ENCODE measurements around the gene PGBD1. TPM values are rescaled to one million over a fixed set of nuclear protein-coding genes. Genes with fewer than 3 reads are reported as not detected.
"Not testable (repeated sequence)": the region's sequence is repeated elsewhere in the genome, so short reads cannot be mapped to it uniquely, and the experiment has no call there.

The PGBD1 gene
- total and polyA plus RNA-seq, 4 experiments from 2014 or later: 0.08 to 1.4 (median 0.68) TPM

DNA sequence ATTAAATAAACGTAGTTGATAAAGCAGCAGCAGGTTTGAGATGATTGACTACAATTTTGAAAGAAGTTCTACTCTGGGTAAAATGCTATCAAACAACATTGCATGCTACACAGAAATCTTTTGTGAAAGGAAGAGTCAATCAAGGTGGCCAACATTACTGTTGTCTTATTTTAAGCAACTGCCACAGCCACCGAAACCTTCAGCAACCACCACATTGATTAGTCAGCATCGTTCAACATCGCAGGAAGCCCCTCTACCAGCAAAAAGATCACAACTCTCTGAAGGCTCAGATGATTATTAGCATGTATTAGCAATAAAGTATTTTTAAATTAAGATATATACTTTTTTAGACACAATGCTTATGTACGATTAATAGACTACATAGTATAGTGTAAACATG, 14.0 kb downstream of the PGBD1 start:
- H3K4me3 Mint-ChIP-seq: no peak overlapping the region
- POLR2A ChIA-PET (ENCODE audit: partially characterized antibody): no interaction called here
- intact Hi-C loops (cut with micrococcal nuclease): no loop called here

DNA sequence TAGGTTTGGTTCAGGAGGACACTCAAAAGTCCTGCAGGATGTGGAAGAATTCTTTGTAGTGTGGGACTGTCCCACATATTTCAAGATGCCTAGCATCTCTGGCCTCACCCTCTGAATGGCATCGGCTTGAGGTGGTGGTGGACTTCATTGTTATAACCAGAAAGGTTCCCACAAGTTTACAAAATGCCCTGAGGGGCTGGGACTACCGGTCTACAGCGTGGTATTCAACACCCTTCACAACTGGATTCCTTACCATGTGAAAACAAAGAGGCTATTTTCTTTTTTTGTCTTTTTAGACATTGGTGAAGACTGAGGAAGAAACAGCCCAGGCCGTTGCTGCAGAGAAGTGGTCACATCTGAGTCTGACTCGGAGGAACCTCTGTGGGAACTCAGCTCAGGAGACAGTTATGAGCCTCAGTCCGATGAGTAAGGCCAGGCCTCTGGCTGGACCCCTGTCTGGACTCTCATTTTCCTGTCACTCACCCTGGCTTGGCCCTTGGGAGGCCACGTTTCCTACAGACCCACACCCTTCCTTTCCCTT, 15.2 kb downstream of the PGBD1 start:
- H3K9me3 Mint-ChIP-seq: no peaks in the 10 kb centered on the region
- H3K4me3 Mint-ChIP-seq: no peak overlapping the region
- no peak overlapping the region for H3K27ac Mint-ChIP-seq
- H3K27me3 Mint-ChIP-seq: peaks cover 0 to 3% of the 10 kb centered on the region in 2 donors
- DNase-seq: no peak
- Histone ChIP-seq H3K9me3 (ENCODE audit: control insufficient read depth in 1 of 2, low read length in 2 of 2) (no peaks in the 10 kb centered on the region), H3K27me3 (ENCODE audit: insufficient read depth, low read length) (no peaks in the 10 kb centered on the region), H3K27ac (ENCODE audit: low read depth, low read length) (no peak overlapping the region), H3K4me1 (ENCODE audit: insufficient read depth, low read length) (no peaks in the 10 kb centered on the region), H3K36me3 (ENCODE audit: insufficient read depth, low read length) (no peaks in the 10 kb centered on the region), H3K4me3 (ENCODE audit: low read length in 2 of 2) (no peak overlapping the region)
- ChIA-PET CTCF (ENCODE audit: partially characterized antibody) (no interaction called here), POLR2A (ENCODE audit: partially characterized antibody) (no interaction called here)
- peaks cover 0 to 4% of the 10 kb centered on the region in 2 donors for H3K36me3 Mint-ChIP-seq
- intact Hi-C loops (cut with micrococcal nuclease): no loop called here
- no peaks in the 10 kb centered on the region for H3K4me1 Mint-ChIP-seq

More for the DNA sequence above, 14.0 kb downstream of the PGBD1 start:
- peaks cover 0 to 7% of the 10 kb centered on the region in 2 donors for H3K36me3 Mint-ChIP-seq
- no peak overlapping the region for H3K27ac Mint-ChIP-seq
- no peaks in the 10 kb centered on the region for H3K9me3 ChIP-seq (ENCODE audit: control insufficient read depth in 1 of 2, low read length in 2 of 2)
- no peak overlapping the region for H3K4me3 ChIP-seq (ENCODE audit: low read length in 2 of 2)
- peaks cover 0 to 3% of the 10 kb centered on the region in 2 donors for H3K27me3 Mint-ChIP-seq
- no peaks in the 10 kb centered on the region for H3K27me3 ChIP-seq (ENCODE audit: insufficient read depth, low read length)
- no peaks in the 10 kb centered on the region for H3K4me1 ChIP-seq (ENCODE audit: insufficient read depth, low read length)
- no peak overlapping the region for H3K27ac ChIP-seq (ENCODE audit: low read depth, low read length)
- H3K9me3 Mint-ChIP-seq: no peaks in the 10 kb centered on the region
- no peaks in the 10 kb centered on the region for H3K4me1 Mint-ChIP-seq
- CTCF ChIA-PET (ENCODE audit: partially characterized antibody): no interaction called here
- DNase-seq: no peak
- no peaks in the 10 kb centered on the region for H3K36me3 ChIP-seq (ENCODE audit: insufficient read depth, low read length)

DNA sequence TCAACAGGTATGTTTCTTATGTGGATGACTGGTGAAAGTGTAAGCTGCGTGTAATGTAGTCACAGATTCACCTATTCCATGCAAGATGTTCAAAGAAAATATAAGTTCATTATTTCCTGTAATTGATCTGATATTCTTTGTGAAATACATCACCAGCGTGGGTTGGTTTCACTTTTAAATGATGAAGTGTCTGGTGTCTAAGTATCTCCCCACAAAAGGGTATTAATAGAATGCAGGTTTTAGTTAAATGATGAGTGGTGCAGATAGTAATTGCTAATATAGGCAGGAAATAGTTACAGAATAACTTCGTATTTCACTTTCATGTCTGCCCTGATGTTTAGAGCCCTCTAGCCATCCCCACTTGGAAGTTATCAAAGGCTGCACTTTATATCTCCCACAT, 22.2 kb downstream of the PGBD1 start:
- H3K36me3 Mint-ChIP-seq: peaks cover 0 to 4% of the 10 kb centered on the region in 2 donors
- POLR2A ChIA-PET (ENCODE audit: partially characterized antibody): no interaction called here
- peak overlapping the region; percentile 6 to 68 (median 39) for H3K4me3 Mint-ChIP-seq
- H3K27me3 Mint-ChIP-seq: peaks cover 0 to 5% of the 10 kb centered on the region in 2 donors
- Histone ChIP-seq H3K4me3 (ENCODE audit: low read length in 2 of 2) (peak overlapping the region in 1 of 2 donors; percentile 26), H3K27ac (ENCODE audit: low read depth, low read length) (no peak overlapping the region), H3K27me3 (ENCODE audit: insufficient read depth, low read length) (no peaks in the 10 kb centered on the region), H3K9me3 (ENCODE audit: control insufficient read depth in 1 of 2, low read length in 2 of 2) (no peaks in the 10 kb centered on the region), H3K4me1 (ENCODE audit: insufficient read depth, low read length) (peaks cover 15% of the 10 kb centered on the region), H3K36me3 (ENCODE audit: insufficient read depth, low read length) (no peaks in the 10 kb centered on the region)
- peaks cover 11 to 16% (median 14%) of the 10 kb centered on the region in 4 donors for H3K4me1 Mint-ChIP-seq
- CTCF ChIA-PET (ENCODE audit: partially characterized antibody): no interaction called here
- DNase-seq: no peak
- intact Hi-C loops (cut with micrococcal nuclease): no loop called here
- H3K9me3 Mint-ChIP-seq: peaks cover 0 to 3% (median 0%) of the 10 kb centered on the region in 8 donors
- H3K27ac Mint-ChIP-seq: peak overlapping the region in 4 of 7 donors; percentile 5 to 53 (median 20)

DNA sequence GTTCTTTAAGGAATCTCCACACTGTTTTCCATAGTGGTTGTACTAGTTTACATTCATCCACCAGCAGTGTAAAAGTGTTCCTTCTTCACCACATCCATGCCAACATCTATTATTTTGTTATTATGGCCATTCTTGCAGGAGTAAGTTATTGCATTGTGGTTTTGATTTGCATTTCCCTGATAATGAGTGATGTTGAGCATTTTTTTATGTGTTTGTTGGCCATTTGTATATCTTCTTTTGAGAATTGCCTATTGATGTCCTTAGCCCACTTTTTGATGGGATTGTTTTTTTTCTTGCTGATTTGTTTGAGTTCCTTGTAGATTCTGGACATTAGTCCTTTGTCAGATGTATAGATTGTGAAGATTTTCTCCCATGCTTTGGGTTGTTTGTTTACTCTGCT, 25.0 kb downstream of the PGBD1 start:
- H3K27ac ChIP-seq (ENCODE audit: low read depth, low read length); intact Hi-C loops (cut with micrococcal nuclease); H3K36me3 ChIP-seq (ENCODE audit: insufficient read depth, low read length); DNase-seq; H3K27ac Mint-ChIP-seq; H3K27me3 ChIP-seq (ENCODE audit: insufficient read depth, low read length); H3K4me3 ChIP-seq (ENCODE audit: low read length in 2 of 2); CTCF ChIA-PET (ENCODE audit: partially characterized antibody); H3K9me3 Mint-ChIP-seq; H3K9me3 ChIP-seq (ENCODE audit: control insufficient read depth in 1 of 2, low read length in 2 of 2); H3K4me3 Mint-ChIP-seq; H3K27me3 Mint-ChIP-seq; POLR2A ChIA-PET (ENCODE audit: partially characterized antibody); H3K36me3 Mint-ChIP-seq: not testable (repeated sequence)
- H3K4me1 ChIP-seq (ENCODE audit: insufficient read depth, low read length): peaks cover 15% of the 10 kb centered on the region
- H3K4me1 Mint-ChIP-seq: peaks cover 11 to 16% (median 14%) of the 10 kb centered on the region in 4 donors

DNA sequence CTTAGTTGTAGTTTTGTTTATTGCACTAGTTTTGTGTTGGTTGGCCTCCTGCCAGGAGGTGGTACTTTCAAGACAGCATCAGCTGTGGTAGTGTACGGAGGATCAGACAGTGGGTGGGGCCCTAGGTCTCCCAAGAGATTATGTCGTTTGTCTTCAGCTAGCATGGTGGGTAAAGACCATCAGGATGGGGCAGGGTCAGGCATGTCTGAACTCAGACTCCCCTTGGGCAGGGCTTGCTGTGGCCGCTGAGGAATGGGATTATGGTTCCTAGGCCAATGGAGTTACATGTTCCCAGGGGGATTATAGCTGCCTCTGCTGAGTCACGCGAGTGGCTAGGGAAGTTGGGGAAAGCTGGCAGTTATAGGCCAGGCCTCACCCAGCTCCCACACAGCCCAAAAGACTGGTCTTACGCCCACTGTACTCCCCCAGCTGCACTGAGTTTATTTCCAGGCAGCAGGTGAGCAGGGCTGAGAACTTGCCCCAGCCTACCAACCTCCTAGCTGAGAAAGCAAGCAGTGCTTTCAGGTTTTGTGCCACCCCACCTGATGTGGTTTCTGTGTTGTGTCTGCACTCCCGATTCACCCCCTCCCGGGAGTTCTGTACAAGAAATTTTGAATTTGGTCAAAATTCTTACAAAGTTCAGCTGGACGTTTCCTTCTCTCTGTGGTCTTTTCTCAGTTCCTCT, 29.9 kb downstream of the PGBD1 start:
- intact Hi-C loops (cut with micrococcal nuclease): no loop called here
- CTCF ChIA-PET (ENCODE audit: partially characterized antibody): no interaction called here
- peaks cover 3% of the 10 kb centered on the region for H3K27me3 ChIP-seq (ENCODE audit: insufficient read depth, low read length)
- H3K27ac ChIP-seq (ENCODE audit: low read depth, low read length): no peak overlapping the region
- Mint-ChIP-seq H3K27ac (no peak overlapping the region), H3K27me3 (peaks cover 20 to 28% of the 10 kb centered on the region in 2 donors), H3K36me3 (peaks cover 0 to 3% of the 10 kb centered on the region in 2 donors), H3K4me3 (no peak overlapping the region), H3K9me3 (peaks cover 0 to 3% (median 0%) of the 10 kb centered on the region in 8 donors), H3K4me1 (no peaks in the 10 kb centered on the region)
- H3K9me3 ChIP-seq (ENCODE audit: control insufficient read depth in 1 of 2, low read length in 2 of 2): no peaks in the 10 kb centered on the region
- POLR2A ChIA-PET (ENCODE audit: partially characterized antibody): no interaction called here
- no peaks in the 10 kb centered on the region for H3K36me3 ChIP-seq (ENCODE audit: insufficient read depth, low read length)
- no peak for DNase-seq
- H3K4me3 ChIP-seq (ENCODE audit: low read length in 2 of 2): no peak overlapping the region
- no peaks in the 10 kb centered on the region for H3K4me1 ChIP-seq (ENCODE audit: insufficient read depth, low read length)

DNA sequence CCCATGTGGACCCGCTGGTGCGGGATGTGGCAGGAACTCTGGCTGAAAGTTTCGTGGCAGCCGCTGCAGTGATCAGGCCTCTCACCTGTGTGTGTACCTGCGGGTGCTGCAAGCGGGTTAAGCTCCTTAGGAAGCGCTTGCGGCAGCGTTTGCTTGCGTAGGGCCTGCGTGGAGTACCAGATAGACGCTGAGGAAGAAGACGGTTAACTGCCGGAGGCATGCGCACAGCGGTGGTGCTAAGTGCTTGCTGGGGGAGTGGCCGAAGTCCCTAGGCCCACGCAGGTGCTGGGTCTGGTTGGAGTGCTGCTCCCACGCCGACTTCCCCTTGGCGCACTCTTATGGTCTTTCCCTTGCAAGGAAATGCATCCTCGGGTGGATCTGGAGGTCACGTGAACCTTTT, 31.6 kb downstream of the PGBD1 start:
- no peak overlapping the region for H3K27ac ChIP-seq (ENCODE audit: low read depth, low read length)
- Mint-ChIP-seq H3K4me1 (no peaks in the 10 kb centered on the region), H3K36me3 (peaks cover 0 to 3% of the 10 kb centered on the region in 2 donors), H3K27ac (no peak overlapping the region), H3K4me3 (no peak overlapping the region), H3K9me3 (peaks cover 0 to 2% (median 0%) of the 10 kb centered on the region in 8 donors), H3K27me3 (peaks cover 25 to 30% of the 10 kb centered on the region in 2 donors)
- H3K27me3 ChIP-seq (ENCODE audit: insufficient read depth, low read length): peaks cover 3% of the 10 kb centered on the region
- CTCF ChIA-PET (ENCODE audit: partially characterized antibody): interaction anchor here (0.7 kb wide), 2 partner anchors 61 to 168 kb away, joined by 3 read pairs; partner anchors contain the start of gene ZKSCAN4
- POLR2A ChIA-PET (ENCODE audit: partially characterized antibody): no interaction called here
- DNase-seq: no peak
- H3K36me3 ChIP-seq (ENCODE audit: insufficient read depth, low read length): no peaks in the 10 kb centered on the region
- no peaks in the 10 kb centered on the region for H3K9me3 ChIP-seq (ENCODE audit: control insufficient read depth in 1 of 2, low read length in 2 of 2)
- no peak overlapping the region for H3K4me3 ChIP-seq (ENCODE audit: low read length in 2 of 2)
- intact Hi-C loops (cut with micrococcal nuclease): loop anchor here (2.0 kb wide), 1 partner anchor 72 kb away; no protein-coding TSS in a partner anchor
- no peaks in the 10 kb centered on the region for H3K4me1 ChIP-seq (ENCODE audit: insufficient read depth, low read length)

DNA sequence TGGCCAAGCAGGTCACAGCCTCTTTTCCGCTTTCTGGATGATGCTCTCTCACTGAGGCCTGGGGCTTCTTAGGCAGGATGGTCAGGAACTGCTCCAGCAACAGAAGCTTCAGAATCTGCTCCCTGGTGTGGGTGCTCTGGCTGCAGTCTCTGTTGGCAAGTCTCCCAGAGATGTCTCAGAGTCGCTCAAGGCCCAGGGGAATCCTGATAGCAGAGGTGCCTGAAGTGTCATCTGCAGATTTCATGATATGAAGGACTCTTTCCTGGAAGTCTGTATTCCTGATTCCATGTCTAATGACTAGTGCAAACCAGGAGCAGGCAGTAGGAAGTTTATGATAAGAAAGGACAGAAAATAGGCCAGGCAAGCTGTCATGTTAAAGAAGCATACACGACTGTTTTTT, 34.3 kb downstream of the PGBD1 start:
- no peaks in the 10 kb centered on the region for H3K4me1 Mint-ChIP-seq
- Histone ChIP-seq H3K27me3 (ENCODE audit: insufficient read depth, low read length) (peaks cover 3% of the 10 kb centered on the region), H3K27ac (ENCODE audit: low read depth, low read length) (no peak overlapping the region), H3K4me1 (ENCODE audit: insufficient read depth, low read length) (no peaks in the 10 kb centered on the region), H3K9me3 (ENCODE audit: control insufficient read depth in 1 of 2, low read length in 2 of 2) (no peaks in the 10 kb centered on the region), H3K36me3 (ENCODE audit: insufficient read depth, low read length) (no peaks in the 10 kb centered on the region), H3K4me3 (ENCODE audit: low read length in 2 of 2) (no peak overlapping the region)
- no peak overlapping the region for H3K27ac Mint-ChIP-seq
- no peak overlapping the region for H3K4me3 Mint-ChIP-seq
- no peak for DNase-seq
- intact Hi-C loops (cut with micrococcal nuclease): no loop called here
- H3K36me3 Mint-ChIP-seq: peaks cover 0 to 3% of the 10 kb centered on the region in 2 donors
- peaks cover 0 to 2% (median 0%) of the 10 kb centered on the region in 8 donors for H3K9me3 Mint-ChIP-seq
- H3K27me3 Mint-ChIP-seq: peaks cover 25 to 26% of the 10 kb centered on the region in 2 donors
- POLR2A ChIA-PET (ENCODE audit: partially characterized antibody): no interaction called here
- CTCF ChIA-PET (ENCODE audit: partially characterized antibody): no interaction called here

Data from CD4-positive, alpha-beta memory T cell (primary cell).